ENCODE results near the gene CUL2. TPM values are rescaled to one million over a fixed set of nuclear protein-coding genes. Genes with fewer than 3 reads are reported as not detected.
"Not testable (repeated sequence)": the region's sequence is repeated elsewhere in the genome, so short reads cannot be mapped to it uniquely, and the experiment has no call there.

CUL2 gene
- total and polyA plus RNA-seq, 8 donors: 3.6 to 20.0 (median 12.8) TPM

GRCh38 chr10:35050568-35050967 is 39.6 kb downstream of the CUL2 start:
- H3K36me3 ChIP-seq: peaks cover 0 to 5% (median 0%) of the 10 kb centered on the region in 3 donors
- H3K9me3 ChIP-seq: no peaks in the 10 kb centered on the region
- no peak overlapping the region for H3K4me3 ChIP-seq
- no peak for FAIRE-seq
- no peak overlapping the region for H3K27ac ChIP-seq
- no peaks in the 10 kb centered on the region for H3K27me3 ChIP-seq
- no peak for ATAC-seq
- H3K4me1 ChIP-seq: no peaks in the 10 kb centered on the region
- intact Hi-C loops (cut with DNase I): no loop called here
- no peak for DNase-seq
- TF ChIP-seq CTCF (IDR thresholded peaks at IDR 0.05): no peak

GRCh38 chr10:35046074-35046473 is 44.1 kb downstream of the CUL2 start:
- intact Hi-C loops (cut with DNase I): no loop called here
- no peaks in the 10 kb centered on the region for H3K36me3 ChIP-seq
- H3K27me3 ChIP-seq: no peaks in the 10 kb centered on the region
- no peak for TF ChIP-seq CTCF (IDR thresholded peaks at IDR 0.05)
- H3K27ac ChIP-seq: no peak overlapping the region
- WGBS, 2 donors: 69 to 75% methylated on average over 2 of the region's 2 CpGs
- H3K4me1 ChIP-seq: peaks cover 0 to 4% (median 0%) of the 10 kb centered on the region in 3 donors
- H3K9me3 ChIP-seq: no peaks in the 10 kb centered on the region
- DNase-seq (no peak), FAIRE-seq (no peak), ATAC-seq (no peak)
- H3K4me3 ChIP-seq: no peak overlapping the region

GRCh38 chr10:35045275-35045674 is 44.9 kb downstream of the CUL2 start:
- H3K4me1 ChIP-seq; intact Hi-C loops (cut with DNase I); FAIRE-seq; H3K27ac ChIP-seq; H3K27me3 ChIP-seq; H3K36me3 ChIP-seq; ATAC-seq; DNase-seq; H3K4me3 ChIP-seq; H3K9me3 ChIP-seq: not testable (repeated sequence)
- WGBS, 2 donors: 96 to 98% methylated on average over 6 of the region's 6 CpGs

GRCh38 chr10:35043796-35044344 is 46.3 kb downstream of the CUL2 start:
- intact Hi-C loops (cut with DNase I): no loop called here
- DNase-seq (no peak), FAIRE-seq (no peak), ATAC-seq (no peak)
- Histone ChIP-seq H3K36me3 (peaks cover 0 to 6% (median 0%) of the 10 kb centered on the region in 3 donors), H3K27ac (no peak overlapping the region), H3K4me1 (peaks cover 0 to 4% (median 0%) of the 10 kb centered on the region in 3 donors), H3K27me3 (no peaks in the 10 kb centered on the region), H3K4me3 (no peak overlapping the region), H3K9me3 (no peaks in the 10 kb centered on the region)
- TF ChIP-seq CTCF (IDR thresholded peaks at IDR 0.05): no peak
- WGBS, 2 donors: 95 to 100% methylated on average over 4 of the region's 4 CpGs

GRCh38 chr10:35042783-35043182 is 47.4 kb downstream of the CUL2 start:
- WGBS, 2 donors: 87 to 94% methylated on average over 3 of the region's 3 CpGs
- TF ChIP-seq CTCF (IDR thresholded peaks at IDR 0.05): no peak
- no peak for ATAC-seq
- Histone ChIP-seq H3K36me3 (peaks cover 0 to 6% (median 0%) of the 10 kb centered on the region in 3 donors), H3K27me3 (no peaks in the 10 kb centered on the region), H3K4me3 (no peak overlapping the region), H3K27ac (no peak overlapping the region), H3K4me1 (peaks cover 0 to 4% (median 0%) of the 10 kb centered on the region in 3 donors), H3K9me3 (no peaks in the 10 kb centered on the region)
- no peak for DNase-seq
- no peak for FAIRE-seq
- intact Hi-C loops (cut with DNase I): no loop called here
